Kidney epithelial cell (primary cell): ENCODE data around the gene GLS. TPM values are rescaled to one million over a fixed set of nuclear protein-coding genes. Genes with fewer than 3 reads are reported as not detected.
"Not testable (repeated sequence)": the region's sequence is repeated elsewhere in the genome, so short reads cannot be mapped to it uniquely, and the experiment has no call there.

Source experiments
- DNase-seq: peaks from one replicate; pipeline ENCODE4 v3.0.0-alpha.2; 2010; ENCODE audit warnings: low read depth
- H3K27me3 ChIP-seq: 2 replicates; pipeline ENCODE4 v1.6.0; 2011; ENCODE audit warnings: low read length; ENCODE audit not compliant: control insufficient read depth, insufficient read depth
- H3K36me3 ChIP-seq: 2 replicates; pipeline ENCODE4 v1.5.1; 2011; ENCODE audit warnings: low read length; ENCODE audit not compliant: control insufficient read depth, insufficient read depth
- H3K4me3 ChIP-seq: 2 replicates; pipeline ENCODE4 v1.5.1; 2011; ENCODE audit warnings: low read depth, mild to moderate bottlenecking, control low read depth, low read length
- total RNA-seq: library from RNA; depleted of rRNA; stranded (reverse); fragments of >200 nt; gene quantifications from 2 replicates; pipeline ENCODE4 v1.2.3, GENCODE V29; 2015
- TF ChIP-seq, protein P1 (sequence below): IDR thresholded peaks from 2 replicates; pipeline ENCODE4 v1.5.1; 2011; ENCODE audit warnings: mild to moderate bottlenecking, moderate library complexity, low read length, control low read depth, inconsistent platforms; ENCODE audit not compliant: insufficient read depth, poor library complexity, severe bottlenecking

Gene GLS
- total RNA-seq, 1 donor from 2014 or later = 85.0 TPM

DNA sequence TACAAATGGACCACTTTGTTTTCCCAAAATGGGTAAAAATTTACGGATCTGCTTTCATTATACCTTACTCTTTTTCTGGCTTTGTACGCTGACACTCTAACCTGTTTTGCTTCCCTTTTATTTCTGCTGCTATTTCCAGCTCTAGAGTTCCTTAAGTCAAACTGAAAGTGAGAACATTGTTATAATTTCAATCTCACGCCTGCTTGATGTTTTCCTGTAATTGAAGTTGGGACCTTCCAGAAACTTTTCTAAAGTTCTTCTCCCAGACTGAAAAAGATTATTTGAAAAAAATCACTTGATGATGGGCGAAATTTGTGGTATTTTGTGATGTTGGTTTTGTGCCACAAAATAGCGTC lies 1.8 kb downstream of the GLS start:
- Histone ChIP-seq H3K27me3 (no peaks in the 10 kb centered on the region), H3K36me3 (no peaks in the 10 kb centered on the region), H3K4me3 (peak overlapping the region; percentile 99)
- DNase-seq = no peak
- TF ChIP-seq, protein P1, sequence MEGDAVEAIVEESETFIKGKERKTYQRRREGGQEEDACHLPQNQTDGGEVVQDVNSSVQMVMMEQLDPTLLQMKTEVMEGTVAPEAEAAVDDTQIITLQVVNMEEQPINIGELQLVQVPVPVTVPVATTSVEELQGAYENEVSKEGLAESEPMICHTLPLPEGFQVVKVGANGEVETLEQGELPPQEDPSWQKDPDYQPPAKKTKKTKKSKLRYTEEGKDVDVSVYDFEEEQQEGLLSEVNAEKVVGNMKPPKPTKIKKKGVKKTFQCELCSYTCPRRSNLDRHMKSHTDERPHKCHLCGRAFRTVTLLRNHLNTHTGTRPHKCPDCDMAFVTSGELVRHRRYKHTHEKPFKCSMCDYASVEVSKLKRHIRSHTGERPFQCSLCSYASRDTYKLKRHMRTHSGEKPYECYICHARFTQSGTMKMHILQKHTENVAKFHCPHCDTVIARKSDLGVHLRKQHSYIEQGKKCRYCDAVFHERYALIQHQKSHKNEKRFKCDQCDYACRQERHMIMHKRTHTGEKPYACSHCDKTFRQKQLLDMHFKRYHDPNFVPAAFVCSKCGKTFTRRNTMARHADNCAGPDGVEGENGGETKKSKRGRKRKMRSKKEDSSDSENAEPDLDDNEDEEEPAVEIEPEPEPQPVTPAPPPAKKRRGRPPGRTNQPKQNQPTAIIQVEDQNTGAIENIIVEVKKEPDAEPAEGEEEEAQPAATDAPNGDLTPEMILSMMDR = no peak

DNA sequence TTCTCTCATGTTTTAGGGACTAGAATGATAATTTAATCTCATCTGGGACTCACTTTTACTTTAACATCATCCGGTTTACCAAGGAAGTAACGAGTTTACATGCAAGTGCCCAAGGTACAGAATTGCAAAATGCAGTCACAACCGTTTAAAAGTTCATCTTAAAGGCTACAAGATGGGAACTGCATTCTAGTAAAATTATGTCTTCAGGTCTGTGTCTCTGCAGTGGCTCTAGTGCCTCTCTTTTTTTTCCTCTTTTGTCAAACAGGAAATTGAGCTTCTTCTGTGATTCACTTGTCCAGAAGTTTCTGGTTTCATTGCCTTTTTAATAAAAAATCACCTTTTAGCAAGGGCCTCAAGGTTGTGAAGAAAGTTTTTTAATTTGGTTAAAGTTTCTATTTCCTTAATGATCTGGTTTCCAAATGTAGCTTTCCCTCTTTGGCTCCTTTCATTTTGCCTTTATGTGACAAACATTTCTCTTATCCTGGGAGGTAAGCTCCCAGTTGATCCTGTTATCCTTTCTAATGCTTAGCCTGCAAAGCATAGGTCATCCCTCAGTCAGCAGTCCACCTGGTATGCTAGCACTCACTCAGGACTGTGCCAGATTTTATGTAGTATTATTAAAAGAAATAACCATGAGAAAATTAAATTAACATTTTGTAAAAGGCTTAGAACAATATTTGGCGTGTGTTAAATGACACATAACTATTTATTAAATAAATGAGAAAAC lies 2.4 kb downstream of the GLS start:
- no peak for DNase-seq
- TF ChIP-seq, protein P1 = no peak
- no peaks in the 10 kb centered on the region for H3K36me3 ChIP-seq
- peak overlapping the region; percentile 99 for H3K4me3 ChIP-seq
- no peaks in the 10 kb centered on the region for H3K27me3 ChIP-seq

DNA sequence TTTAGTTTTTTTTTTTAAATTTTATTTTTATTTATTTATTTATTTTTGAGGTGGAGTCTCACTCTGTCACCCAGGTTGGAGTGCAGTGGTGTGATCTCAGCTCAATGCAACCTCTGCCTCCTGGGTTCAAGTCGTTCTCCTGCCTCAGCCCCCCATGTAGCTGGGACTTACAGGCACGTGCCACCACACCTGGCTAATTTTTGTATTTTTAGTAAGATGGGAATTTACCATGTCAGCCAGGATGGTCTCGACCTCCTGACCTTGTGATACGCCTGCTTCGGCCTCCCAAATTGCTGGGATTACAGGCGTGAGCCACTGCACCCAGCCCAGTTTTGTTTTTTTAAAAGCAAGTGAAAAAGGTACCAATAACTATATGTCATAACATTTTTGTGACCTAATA lies 5.2 kb downstream of the GLS start:
- peak overlapping the region; percentile 13 for H3K4me3 ChIP-seq
- H3K36me3 ChIP-seq, H3K27me3 ChIP-seq, DNase-seq: not testable (repeated sequence)

DNA sequence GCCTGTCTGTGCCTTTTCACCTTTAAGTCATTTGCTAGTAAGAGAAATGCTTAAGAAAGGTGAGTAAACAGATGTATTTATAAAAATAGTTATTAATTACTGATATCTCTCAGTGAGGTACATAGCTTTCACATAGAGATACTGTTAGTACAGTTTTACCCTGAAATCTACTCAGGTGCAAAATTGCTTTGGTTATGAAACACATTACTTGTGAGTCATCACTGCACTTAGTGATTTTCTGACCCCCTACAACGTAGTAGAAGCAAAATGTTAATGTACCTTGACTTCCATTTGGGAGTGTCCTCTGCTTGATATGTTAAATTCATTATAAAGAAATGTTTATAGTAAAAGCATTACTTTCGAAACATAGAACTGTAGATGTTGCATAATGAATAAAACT lies 6.5 kb downstream of the GLS start:
- TF ChIP-seq, protein P1 = no peak
- Histone ChIP-seq H3K4me3 (no peak overlapping the region), H3K36me3 (no peaks in the 10 kb centered on the region), H3K27me3 (no peaks in the 10 kb centered on the region)
- DNase-seq = no peak

DNA sequence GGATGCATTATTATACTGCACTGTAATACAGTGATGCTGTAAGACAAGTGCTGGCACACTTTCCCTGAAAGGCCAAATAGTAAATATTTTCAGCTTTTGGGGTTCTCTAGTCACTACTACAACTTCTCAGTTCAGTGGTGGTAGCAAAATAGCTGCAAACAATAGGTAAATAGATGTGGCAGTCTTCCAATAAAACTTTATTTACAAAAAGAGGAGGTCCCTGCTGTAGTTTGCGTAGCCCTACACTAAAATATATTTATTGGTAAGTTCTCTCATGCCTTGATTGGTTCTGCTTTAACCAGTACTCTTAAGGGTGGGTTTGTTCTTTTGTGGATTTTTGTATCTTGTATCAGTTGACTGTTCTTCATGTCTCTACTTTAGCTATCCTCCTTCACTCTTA lies 7.8 kb downstream of the GLS start:
- Histone ChIP-seq H3K4me3 (no peak overlapping the region), H3K36me3 (no peaks in the 10 kb centered on the region), H3K27me3 (no peaks in the 10 kb centered on the region)
- no peak for DNase-seq
- TF ChIP-seq, protein P1 = no peak

DNA sequence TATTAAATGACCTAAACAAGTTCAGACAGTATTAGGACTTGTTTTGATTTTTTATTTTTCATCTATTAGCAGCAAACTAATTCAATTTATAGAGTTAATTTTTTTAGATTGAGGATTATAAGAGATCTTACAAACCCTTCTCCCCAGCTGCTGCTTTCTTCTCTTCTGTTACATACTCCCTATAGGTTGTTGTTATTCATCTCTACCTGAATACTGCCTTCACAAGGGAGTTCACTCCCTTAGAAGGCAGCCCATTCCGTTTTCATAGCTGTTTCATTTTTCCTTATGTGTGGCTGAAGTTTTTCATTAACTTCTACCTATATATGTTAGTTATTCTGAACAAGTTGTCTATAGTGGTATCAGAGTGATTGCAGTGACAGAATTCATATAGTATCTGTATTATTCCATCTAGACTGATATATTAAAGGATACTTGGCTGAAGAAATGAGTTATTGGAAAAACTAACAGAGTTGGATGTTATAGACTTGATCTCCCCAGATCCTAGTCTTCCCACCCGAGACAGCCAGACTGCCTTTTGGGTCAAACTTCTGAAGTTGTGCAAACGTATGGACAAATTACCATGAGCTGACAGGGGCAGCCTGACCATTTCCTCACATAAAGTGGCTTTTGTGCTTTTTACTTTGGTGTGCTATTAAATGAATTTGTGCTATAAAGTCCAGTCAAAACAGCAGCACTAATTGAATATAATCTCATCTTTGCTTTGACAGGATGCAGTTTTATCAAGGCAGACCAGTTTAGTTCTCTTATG lies 8.7 kb downstream of the GLS start:
- H3K27me3 ChIP-seq = no peaks in the 10 kb centered on the region
- no peak overlapping the region for H3K4me3 ChIP-seq
- TF ChIP-seq, protein P1 = no peak
- H3K36me3 ChIP-seq = no peaks in the 10 kb centered on the region
- no peak for DNase-seq
